Forelimb muscle (tissue), 1 donor: ENCODE measurements around the gene CYP4A22. TPM values are rescaled to one million over a fixed set of nuclear protein-coding genes. Genes with fewer than 3 reads are reported as not detected.
"Not testable (repeated sequence)": the region's sequence is repeated elsewhere in the genome, so short reads cannot be mapped to it uniquely, and the experiment has no call there.

Experiments used
- DNase-seq: peaks from one replicate; pipeline ENCODE4 v3.0.0-alpha.2; 2013; ENCODE audit warnings: low read depth
- polyA plus RNA-seq: library from polyadenylated mRNA; unstranded; fragments of 120-200 nt; gene quantifications from one replicate; pipeline ENCODE4 v1.2.1, GENCODE V29; 2013; ENCODE audit not compliant: insufficient read length

CYP4A22 gene
- polyA plus RNA-seq, 1 donor: 0.09 TPM

DNA sequence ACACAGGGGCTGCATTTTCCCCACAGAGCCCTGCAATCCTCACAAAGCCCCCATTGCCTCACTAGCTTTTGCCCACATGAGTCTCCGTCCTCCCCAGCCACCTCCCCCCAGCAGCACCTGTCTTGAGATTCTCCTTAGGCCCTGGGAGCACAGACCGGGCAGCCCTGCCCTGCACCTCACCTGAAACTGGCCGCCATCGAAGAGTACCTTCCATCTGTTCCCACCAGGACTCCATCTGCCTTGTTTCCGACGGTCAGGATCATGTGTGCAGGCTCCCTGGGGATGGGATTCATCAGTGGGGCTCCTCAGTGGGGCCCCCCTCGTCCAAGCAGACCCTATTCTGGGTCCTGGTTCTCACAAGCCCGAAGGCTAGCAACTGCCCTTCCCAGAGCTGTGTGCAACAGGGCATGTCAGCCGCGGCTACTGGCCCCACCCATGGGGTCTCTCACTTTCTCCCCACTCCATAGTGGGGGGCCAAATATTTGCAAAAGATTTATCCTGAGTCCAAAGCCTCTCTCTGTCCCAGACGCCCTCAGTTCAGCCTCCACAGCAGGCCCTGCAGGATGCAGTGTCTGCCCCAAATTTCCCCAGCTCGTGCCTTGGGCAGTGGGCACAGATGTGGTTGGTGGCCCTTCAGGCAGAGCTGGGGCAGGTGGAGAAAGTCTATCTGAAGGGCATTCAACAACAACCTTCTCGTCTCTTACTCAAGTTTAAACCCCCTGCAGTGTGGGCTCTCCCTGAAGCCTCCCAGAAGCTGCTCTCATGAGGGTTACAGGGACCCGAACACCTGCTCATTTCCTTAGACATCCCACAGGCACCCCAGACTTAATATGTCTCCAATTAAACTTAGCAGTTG is 47.8 kb downstream of the CYP4A22 start:
- no peak for DNase-seq

DNA sequence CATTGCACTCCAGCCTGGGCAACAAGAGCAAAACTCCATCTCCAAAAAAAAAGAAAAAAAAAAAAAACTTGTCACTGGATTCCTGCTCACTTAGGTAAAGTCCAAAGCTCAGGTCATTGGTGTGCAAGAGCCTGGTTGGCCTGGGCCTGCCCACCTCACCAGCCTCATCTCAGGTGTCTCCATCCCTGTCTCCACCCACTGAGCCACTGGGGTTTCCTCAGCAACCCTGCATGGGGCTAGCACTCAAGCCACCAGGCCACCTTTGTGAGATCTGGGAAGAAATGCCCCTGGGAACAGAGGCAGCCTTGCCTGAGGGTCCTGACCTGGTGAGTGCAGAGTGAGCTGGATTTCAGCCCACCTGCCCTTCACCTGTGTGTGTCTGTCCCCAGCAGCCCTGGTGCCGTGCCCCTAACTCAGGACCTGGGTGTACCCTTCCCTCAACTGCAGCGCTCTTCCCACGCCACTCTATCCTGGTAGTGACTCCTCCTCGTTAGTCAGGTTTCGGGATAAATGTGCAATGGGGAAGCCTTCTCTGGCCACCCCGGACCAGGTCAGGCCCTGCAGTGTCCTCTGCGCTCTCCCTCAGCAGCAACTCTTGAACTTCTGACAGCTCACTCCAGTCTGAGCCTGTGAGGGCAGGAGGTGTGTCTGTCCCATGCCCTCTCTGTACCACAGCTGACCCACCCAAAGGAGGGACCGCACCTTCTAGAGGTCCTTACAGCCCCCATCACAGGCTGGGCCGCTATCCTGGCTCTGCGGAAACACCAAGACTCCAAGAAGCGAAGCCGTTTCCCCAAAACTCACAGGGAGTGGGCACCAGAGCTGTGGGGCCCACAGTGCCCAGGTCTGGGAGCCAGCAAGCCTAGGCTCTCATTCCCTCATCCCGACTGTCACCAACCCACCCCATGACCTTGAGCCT is 49.3 kb downstream of the CYP4A22 start:
- no peak for DNase-seq

DNA sequence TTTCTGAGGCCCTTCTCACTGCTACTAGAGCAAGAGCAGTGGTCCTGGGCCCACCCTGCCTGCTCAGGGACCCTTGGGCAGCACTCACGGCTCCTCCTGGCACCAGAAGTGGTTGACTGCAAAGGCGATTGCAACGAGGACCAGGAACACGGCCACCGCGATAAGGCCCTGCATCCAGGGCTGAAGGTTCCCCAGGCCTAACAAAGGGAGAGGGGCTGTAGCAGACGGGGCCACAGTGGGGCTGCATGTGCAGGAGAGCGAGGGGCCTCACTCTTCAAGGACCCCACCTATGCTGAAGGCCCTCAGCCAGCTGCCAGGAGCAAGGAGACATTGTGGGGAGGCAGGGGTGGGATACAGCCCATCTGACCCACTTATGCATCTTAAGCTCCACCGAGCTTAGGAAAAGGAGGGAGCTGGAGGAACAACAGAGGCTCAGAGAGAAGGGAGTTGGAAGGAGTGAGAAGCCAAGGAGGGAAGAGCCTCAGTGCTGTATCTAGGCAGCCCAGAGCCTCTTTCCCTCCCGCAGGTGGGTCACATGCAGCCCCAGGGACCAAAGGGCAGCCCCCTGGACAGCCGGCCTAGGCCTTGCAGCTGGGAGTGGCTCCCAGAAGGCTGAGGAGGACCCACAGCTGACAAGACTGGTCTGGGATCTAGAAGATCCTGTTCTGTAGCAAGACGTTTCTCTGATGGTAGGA is 50.1 kb downstream of the CYP4A22 start:
- no peak for DNase-seq

DNA sequence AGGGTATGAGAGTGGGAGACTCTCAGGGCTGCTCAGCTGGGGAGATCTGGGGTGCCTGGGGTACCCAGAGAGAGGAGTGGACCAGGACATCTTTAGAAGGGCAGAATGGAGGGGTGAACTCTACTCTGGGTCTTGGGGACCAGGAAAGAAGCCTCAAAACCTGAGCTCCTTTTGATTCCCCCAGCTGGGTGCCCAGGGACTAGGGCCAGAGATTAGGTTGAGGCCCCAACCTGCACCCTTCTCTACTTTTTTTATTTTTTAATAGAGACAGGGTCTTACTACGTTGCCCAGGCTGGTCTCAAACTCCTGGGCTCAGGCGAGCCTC is 50.6 kb downstream of the CYP4A22 start:
- DNase-seq: no peak

DNA sequence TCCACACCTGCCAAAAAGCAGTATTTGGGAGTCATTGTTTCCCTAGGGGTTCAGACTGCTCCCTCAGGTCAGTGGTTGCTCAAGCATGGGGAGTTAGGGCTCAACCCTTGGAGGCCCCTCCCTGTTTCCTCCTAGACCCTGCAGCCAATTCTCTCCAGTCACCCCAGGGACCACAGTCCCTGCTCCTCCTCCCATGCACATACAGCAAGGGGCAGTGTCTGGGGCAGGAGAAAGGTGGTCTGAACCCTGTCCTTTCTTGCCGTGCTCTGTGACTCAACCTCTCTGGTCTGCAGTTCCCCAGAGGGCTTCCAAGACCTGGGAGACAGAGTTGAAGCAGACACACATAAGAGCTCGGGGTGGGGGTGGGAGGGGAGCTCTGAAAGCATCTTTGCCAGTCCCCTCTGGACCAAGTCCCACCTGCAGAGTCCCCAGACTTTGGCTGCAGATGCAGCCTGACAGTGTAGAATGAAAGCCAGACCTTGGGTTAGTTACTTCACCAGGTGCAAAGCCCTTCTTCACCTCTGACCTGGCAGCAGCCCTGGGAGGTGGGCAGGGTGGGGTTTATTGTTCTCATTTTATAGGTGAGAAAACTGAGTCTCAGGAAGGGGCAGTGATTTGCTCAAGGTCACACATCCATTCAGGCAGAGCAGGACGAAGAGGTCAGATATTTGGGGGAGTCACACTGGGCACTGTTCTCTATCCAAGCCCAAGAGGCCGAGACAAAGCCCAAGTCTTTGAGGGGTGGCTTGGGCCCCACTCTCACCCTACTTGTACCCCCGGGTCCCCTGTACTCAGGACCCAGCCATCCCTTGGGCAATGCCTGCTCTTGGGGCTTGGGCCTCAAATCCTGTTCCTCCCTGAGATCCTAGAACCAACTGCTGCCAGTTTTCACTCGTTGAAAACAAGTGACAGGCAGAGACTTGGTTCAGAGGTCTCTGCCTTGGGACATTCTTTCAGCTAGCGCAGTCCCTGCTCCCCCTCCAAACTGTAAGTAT is 51.8 kb downstream of the CYP4A22 start:
- DNase-seq: no peak

DNA sequence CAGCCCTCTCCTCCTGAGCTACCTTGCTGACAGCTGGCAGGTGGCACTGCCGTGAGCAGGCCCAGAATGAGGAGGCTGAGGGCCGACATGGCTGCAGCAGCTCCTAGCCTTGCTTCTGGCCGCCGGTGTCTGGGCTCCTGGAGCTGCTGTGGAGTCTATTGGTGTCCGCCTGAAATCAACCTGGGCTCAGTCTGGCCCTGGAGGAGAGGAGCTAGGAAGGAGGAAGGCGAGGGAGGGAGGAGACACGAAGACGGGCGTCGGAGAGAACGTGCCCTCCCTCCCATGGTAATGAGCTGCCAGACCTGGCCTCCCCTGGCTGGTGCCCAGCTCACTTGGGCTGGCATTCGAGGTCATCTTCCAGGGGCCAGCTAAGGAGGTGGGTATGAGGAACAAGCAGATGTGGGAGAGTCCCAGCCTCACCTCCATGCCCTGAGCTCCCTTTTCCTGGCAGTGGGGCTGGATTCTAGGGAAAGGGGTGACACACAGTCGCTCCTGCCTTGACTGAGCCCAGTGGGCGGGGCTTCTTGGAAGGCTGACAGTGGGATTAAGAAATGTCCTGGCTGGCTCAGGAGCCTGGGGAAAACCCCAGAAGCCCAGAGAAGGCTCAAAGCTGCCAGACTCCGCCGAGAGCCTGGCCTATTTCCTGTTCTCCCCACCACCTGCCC is 52.7 kb downstream of the CYP4A22 start, which contains the start of gene PDZK1IP1:
PDZK1IP1 (minus strand) TSS at position 193 of the 665 bp plus-strand sequence; CDS start at position 89, 104 bp downstream.
- DNase-seq: no peak

DNA sequence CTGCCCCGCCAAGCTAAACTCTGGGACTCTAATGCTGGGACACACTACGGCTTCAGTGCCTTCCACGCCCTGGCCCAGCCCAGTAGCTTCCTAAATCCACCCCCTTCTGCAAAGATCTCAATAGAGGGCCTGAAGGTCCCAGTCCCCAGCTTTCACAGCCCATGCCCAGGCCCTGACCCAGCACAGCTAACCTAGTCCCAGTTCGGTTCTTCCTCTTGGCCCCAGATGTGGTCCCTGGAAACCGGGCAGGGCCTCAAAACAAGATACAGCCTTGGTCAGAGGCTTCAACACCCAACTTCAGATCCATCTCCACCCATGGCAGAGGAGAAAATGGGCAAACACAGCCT is 53.2 kb downstream of the CYP4A22 start:
- no peak for DNase-seq

DNA sequence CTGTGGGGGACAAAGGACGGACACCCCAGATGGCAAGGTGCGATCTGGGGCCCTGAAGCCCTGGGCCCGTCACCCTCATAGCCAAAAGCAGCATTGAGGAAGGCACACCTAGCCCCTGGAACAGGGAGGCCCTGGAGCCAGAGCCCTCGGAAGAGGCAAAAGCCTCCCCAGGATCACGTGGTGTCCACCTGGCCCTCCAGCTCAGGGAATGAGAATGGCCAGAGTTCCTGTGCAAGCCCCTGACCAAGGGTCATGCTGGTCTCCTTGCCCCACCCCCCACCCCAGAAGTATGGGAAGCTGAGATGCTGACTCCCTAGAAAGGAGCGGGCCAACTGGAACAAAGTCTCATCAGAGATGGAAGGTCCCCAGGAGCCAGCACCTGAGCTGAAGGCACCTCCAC is 53.6 kb downstream of the CYP4A22 start:
- no peak for DNase-seq

DNA sequence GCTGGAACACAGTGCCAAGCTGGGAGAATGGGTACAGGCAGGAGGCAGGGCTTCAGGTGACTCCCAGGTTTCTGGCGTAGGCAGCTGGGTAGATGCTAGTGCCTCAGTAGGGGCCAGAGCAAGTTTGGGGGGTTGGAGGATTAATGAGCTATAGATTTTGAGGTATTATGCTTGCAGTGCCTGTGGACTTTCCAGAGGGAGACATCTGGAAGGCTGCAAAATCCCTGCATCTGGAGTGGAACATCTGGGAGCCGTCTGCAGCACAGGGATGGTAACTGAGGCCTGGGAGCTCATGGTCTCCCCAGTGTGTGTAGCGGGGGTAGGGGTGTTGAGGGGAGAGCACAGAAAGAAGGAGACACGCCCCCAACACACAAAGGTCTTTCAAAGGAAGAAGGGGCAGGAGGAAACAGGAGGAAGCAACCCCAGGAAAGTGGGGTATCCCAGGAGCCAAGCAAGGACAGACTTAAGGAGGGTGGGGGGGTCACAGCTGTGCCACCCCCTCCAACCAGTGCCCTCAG is 54.8 kb downstream of the CYP4A22 start:
- no peak for DNase-seq

DNA sequence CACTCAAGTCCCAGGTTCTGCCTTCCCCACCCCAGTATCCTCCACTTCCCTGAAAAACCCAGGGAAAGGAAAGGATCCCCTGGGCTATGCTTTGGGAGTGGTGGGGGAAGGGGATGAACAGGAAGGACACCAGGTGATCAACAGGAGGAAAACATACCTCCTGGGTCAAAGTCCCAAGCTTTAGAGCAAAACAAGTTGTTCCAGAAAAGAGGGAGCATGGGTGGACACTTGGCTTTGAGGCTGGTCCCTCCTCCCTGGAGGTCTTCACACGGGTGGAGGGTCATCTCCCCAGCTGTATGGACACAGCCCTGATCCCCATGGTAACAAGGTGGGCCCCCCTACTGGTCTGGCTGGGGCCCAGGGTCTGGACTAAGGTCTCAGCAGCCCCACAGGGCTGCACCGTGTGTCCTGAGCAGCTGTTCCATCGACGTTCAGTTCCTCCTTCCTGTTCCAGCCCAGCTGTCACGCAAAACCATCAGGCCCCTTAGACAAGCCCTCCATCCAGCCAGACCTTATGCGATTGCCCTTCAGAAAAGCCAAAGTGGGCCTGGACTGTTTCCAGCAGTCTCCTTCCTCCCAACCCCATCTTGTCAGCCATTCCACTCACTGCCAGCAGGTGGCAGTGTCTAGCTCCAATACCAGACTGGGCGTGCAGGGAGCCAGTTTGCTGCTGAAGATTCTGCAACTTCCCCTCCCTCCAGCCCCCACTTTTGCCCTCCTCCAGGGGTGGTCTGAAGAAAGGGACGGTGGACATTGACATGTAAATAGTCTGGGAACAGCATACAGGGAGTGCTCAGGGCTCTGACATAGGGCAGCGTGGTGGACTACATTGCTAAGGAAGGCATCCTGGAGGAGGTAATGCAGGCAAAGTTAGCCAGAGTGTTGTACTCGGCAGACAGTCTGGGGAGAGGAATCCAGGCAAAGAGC is 55.5 kb downstream of the CYP4A22 start:
- DNase-seq: peak; percentile 62

DNA sequence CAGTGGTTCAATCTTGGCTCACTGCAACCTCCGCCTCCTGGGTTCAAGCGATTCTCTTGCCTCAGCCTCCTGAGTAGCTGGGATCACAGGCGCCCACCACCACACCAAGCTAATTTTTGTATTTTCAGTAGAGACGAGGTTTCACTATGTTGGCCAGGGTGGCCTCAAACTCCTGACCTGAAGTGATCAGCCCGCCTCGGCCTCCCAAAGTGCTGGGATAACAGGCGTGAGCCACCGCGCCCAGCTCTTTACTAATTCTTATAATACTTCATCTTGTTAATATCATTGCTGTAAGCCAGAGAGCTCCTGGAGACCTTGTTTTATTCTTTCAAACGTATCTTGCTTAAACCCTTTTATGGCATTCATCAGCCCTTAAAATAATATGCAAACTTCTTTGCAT is 56.3 kb downstream of the CYP4A22 start:
- DNase-seq: not testable (repeated sequence)

DNA sequence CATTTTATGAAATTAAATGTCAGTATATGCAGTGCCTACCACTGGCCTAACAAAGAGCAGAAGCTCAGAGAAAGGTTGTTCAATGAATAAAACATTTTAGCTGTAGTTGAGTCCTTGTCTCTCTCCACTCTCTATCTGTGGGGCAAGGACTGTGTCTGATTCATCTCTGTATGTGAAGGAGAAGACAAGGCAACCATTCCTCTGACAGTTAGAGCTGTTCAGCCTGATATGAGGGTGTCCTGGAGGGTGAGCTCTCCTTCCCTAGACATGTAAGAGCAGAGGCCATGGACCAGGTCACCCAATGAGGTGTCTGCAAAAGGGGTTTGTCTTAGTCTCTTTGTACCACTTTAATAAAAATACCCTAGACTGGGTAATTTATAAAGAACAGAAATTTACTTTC is 57.1 kb downstream of the CYP4A22 start:
- DNase-seq: no peak

DNA sequence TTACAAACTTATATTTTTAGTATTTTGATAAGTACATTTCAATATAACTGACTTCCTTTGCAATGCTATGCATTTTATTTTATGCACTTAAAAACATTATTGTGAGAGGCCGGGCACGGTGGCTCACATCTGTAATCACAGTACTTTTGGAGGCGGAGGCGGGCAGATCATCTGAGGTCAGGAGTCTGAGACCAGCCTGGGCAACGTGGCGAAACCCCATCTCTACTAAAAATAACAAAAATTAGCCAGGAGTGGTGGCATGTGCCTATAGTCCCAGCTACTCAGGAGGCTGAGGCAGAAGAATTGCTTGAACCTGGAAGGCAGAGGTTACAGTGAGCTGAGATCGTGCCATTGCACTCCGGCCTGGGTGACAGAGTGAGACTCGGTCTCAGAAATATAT is 58.7 kb downstream of the CYP4A22 start:
- DNase-seq: not testable (repeated sequence)

DNA sequence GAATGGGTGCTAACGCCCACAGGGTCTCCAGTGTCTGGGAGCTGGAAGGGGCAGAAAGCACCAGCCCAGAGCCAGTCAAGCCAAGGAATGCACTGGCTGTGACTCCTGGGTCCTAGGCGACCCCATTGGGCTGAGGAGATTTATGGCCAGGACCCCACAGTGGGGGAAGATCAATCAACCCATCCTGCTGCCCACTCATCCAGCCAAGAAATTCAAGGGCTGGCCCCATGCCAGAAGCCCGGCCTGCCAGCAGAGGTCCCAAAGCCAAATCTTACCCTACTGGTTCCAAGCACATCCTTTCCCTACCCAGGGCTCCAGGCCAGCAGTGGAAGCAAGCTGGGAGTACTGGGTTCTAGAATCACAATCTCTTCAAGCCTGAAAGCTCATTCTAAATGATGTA is 59.4 kb downstream of the CYP4A22 start:
- DNase-seq: no peak

DNA sequence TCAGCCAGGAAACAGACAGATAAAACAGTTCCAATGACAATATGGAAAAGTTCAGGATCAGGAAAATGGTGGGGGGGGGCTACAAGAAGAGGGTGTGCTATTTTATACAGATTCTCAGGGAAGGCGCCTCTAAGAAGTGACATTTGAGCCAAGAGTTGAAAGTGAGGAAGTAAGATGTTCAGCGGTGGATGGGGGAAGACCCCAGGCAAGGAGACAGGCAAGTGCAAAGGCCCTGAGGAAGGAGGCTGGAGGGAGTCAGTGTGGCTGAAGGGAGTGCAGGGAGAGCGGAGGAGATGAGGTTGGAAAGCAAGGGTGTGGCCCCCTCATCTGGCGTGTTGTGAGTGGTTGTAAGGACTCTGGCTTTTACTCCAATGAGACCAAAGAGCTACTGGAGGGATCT is 61.0 kb downstream of the CYP4A22 start:
- no peak for DNase-seq
